K562 (cell line): ENCODE data around the gene ZMPSTE24. TPM values are rescaled to one million over a fixed set of nuclear protein-coding genes. Genes with fewer than 3 reads are reported as not detected.

Experiments
- ADNP ChIP-seq: fragments of 200-800 bp; sonication (Bioruptor generic); IDR thresholded peaks from 2 replicates; pipeline ENCODE4 v1.6.1; 2016; ENCODE audit warnings: missing genetic modification characterization, missing compliant biosample characterization
- C11orf30 ChIP-seq: fragments of 450-650 bp; IDR thresholded peaks from 2 replicates; pipeline ENCODE4 v1.6.1; 2016; ENCODE audit warnings: low read depth, mild to moderate bottlenecking
- CCNT2 ChIP-seq: IDR thresholded peaks from 2 replicates; pipeline ENCODE4 v1.6.1; 2011; ENCODE audit warnings: borderline replicate concordance, low read depth, mild to moderate bottlenecking, moderate library complexity, mixed read lengths, low read length; ENCODE audit not compliant: insufficient read length; ENCODE audit errors: extremely low read depth
- CREBBP ChIP-seq: IDR thresholded peaks from one replicate; pipeline ENCODE4 v1.6.1; 2012; ENCODE audit warnings: low read depth, mild to moderate bottlenecking, control low read depth, inconsistent platforms, low read length
- ESRRB ChIP-seq: fragments of 250-450 bp; sonication (Bioruptor Pico); IDR thresholded peaks from 2 replicates; pipeline ENCODE4 v1.5.0; 2020; ENCODE audit warnings: mild to moderate bottlenecking, moderate library complexity, borderline replicate concordance
- HNRNPH1 ChIP-seq: fragments of 200-400 bp; formaldehyde crosslinking; optimal IDR thresholded peaks from 2 replicates; pipeline ENCODE3; 2017; ENCODE audit warnings: low read depth, mild to moderate bottlenecking, low read length, moderate library complexity
- ILK ChIP-seq: fragments of 450-650 bp; IDR thresholded peaks from 2 replicates; pipeline ENCODE4 v1.6.1; 2016; ENCODE audit warnings: missing genetic modification characterization, low read depth, mild to moderate bottlenecking, missing compliant biosample characterization, moderate library complexity, borderline replicate concordance
- NCOR1 ChIP-seq: fragments of 450-650 bp; IDR thresholded peaks from 2 replicates; pipeline ENCODE4 v1.6.1; 2016; ENCODE audit warnings: mild to moderate bottlenecking, moderate library complexity
- OTX1 ChIP-seq: fragments of 450-650 bp; formaldehyde crosslinking; IDR thresholded peaks from 2 replicates; pipeline ENCODE4 v1.4.0; 2022; ENCODE audit warnings: mild to moderate bottlenecking
- RBM15 ChIP-seq: fragments of 200-400 bp; formaldehyde crosslinking; IDR thresholded peaks from 2 replicates; pipeline ENCODE4 v1.6.1; 2018; ENCODE audit warnings: mild to moderate bottlenecking, low read length, moderate library complexity; ENCODE audit not compliant: insufficient read depth
- SP2 ChIP-seq: IDR thresholded peaks from 2 replicates; pipeline ENCODE4 v1.6.1; 2011; ENCODE audit warnings: mild to moderate bottlenecking, low read depth, low read length, moderate library complexity; ENCODE audit not compliant: poor library complexity, severe bottlenecking; ENCODE audit errors: extremely low read depth
- TFAM ChIP-seq: fragments of 250-450 bp; sonication (Bioruptor Pico); conservative IDR thresholded peaks from 2 replicates; pipeline ENCODE4 v1.5.0; 2021; ENCODE audit warnings: mild to moderate bottlenecking, moderate library complexity
- ZNF134 ChIP-seq: fragments of 250-450 bp; sonication (Bioruptor Pico); conservative IDR thresholded peaks from 2 replicates; pipeline ENCODE4 v1.4.0; 2020
- ZNF699 ChIP-seq: fragments of 250-450 bp; sonication (Bioruptor Pico); IDR thresholded peaks from 2 replicates; pipeline ENCODE4 v1.8.0; 2021; ENCODE audit warnings: mild to moderate bottlenecking, moderate library complexity; ENCODE audit not compliant: insufficient replicate concordance
- polyA plus RNA-seq, 8 experiments: library from polyadenylated mRNA; depleted of rRNA in 4 of 8; stranded (reverse) in 5 of 8; unstranded in 3 of 8; fragments of >200 nt; fragmentation: Nextera tagmentation in 2 of 8; fragmentation: Illumina TruSeq in 1 of 8; extraction: Ambion mirVana in 2 of 8; extraction: Trizol in 1 of 8; gene quantifications; 2 replicates each; pipeline versions ENCODE4 v1.2.1 to v1.2.3, GENCODE V29; 2011 to 2014; ENCODE audit warnings: inconsistent platforms in 1 of 8, missing spikeins in 1 of 8
- total RNA-seq, 7 experiments: library from RNA; depleted of rRNA in 6 of 7; stranded (reverse); fragments of >200 nt in 6 of 7; fragmentation: Illumina TruSeq in 2 of 7; extraction: Trizol in 2 of 7; gene quantifications; 2 replicates each; pipeline versions ENCODE4 v1.2.1 to v1.2.3, GENCODE V29; 2011 to 2021; ENCODE audit warnings: low replicate concordance in 1 of 7
- TF ChIP-seq, protein P1 (sequence below): fragments of 250-450 bp; sonication (Bioruptor Pico); IDR thresholded peaks from 2 replicates; pipeline ENCODE4 v1.6.1; 2021; ENCODE audit warnings: mild to moderate bottlenecking
- TF ChIP-seq, protein P2 (sequence below): IDR thresholded peaks from 2 replicates; pipeline ENCODE4 v1.6.1; 2012; ENCODE audit warnings: low read depth, low read length, improper control_type of control experiment, borderline replicate concordance
- TF ChIP-seq, protein P3 (sequence below): sonication (generic); formaldehyde crosslinking; IDR thresholded peaks from 2 replicates; pipeline ENCODE4 v1.8.1; 2023; ENCODE audit warnings: missing genetic modification reagents, mild to moderate bottlenecking, borderline replicate concordance

Gene ZMPSTE24
- total and polyA plus RNA-seq, 9 of the 15 experiments (the other 6 are each of a cell fraction or from before 2014, with no cell fraction given): 30.7 to 75.9 (median 64.3) TPM

DNA sequence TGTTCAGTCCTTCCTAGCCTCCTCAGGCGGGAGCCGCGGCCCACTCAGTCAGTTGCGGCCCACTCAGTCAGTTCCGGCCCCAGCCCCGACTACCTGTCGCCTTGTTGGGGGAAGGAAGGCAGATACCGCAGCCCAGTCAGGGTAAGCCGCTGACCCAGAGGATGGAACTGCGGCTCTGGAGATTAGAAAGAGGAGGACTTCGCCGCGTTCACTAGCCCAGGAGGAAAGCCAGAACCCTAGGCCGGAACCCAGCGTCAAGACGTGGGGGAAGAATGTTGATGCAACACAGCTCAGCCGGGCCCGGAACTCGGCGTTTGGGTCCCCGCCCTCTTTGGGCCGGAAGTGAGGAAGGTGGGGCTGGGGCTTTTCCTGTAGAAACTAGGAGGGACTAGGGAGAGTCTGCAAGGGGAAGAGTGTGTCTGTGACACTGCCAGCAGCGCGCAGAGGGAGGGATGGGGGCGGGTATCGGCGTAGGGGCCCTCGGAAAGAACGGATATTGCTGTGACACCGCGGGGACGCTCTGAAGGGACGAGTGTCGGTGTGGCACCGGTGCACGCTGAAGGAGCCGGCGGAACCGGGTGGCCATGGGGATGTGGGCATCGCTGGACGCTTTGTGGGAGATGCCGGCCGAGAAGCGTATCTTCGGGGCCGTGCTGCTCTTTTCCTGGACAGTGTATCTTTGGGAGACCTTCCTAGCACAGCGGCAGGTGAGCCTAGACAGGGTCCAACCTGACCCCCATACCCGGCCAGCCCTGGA is at the start of gene ZMPSTE24 (continued):
- 0 out of 2 replicates have a peak, but pooled peaks have one; percentile 11 for TF ChIP-seq ZNF134
- no peak for TF ChIP-seq TFAM (CRISPR knock-in tag)
- no peak for TF ChIP-seq ESRRB (CRISPR knock-in tag)
- TF ChIP-seq ILK (tag): no peak
- TF ChIP-seq, protein P1, sequence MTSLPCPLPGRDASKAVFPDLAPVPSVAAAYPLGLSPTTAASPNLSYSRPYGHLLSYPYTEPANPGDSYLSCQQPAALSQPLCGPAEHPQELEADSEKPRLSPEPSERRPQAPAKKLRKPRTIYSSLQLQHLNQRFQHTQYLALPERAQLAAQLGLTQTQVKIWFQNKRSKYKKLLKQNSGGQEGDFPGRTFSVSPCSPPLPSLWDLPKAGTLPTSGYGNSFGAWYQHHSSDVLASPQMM (CRISPR knock-in tag): no peak
- TF ChIP-seq CCNT2: peak; percentile 72
- TF ChIP-seq CREBBP: no peak
- TF ChIP-seq, protein P2, sequence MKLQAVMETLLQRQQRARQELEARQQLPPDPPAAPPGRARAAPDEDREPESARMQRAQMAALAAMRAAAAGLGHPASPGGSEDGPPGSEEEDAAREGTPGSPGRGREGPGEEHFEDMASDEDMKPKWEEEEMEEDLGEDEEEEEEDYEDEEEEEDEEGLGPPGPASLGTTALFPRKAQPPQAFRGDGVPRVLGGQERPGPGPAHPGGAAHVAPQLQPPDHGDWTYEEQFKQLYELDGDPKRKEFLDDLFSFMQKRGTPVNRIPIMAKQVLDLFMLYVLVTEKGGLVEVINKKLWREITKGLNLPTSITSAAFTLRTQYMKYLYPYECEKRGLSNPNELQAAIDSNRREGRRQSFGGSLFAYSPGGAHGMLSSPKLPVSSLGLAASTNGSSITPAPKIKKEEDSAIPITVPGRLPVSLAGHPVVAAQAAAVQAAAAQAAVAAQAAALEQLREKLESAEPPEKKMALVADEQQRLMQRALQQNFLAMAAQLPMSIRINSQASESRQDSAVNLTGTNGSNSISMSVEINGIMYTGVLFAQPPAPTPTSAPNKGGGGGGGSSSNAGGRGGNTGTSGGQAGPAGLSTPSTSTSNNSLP: no peak
- TF ChIP-seq ZNF699 (CRISPR knock-in tag): no peak
- TF ChIP-seq HNRNPH1: no peak
- TF ChIP-seq NCOR1: peak; percentile 45
- TF ChIP-seq RBM15: no peak
- TF ChIP-seq C11orf30: peak; percentile 97
- TF ChIP-seq, protein P3, sequence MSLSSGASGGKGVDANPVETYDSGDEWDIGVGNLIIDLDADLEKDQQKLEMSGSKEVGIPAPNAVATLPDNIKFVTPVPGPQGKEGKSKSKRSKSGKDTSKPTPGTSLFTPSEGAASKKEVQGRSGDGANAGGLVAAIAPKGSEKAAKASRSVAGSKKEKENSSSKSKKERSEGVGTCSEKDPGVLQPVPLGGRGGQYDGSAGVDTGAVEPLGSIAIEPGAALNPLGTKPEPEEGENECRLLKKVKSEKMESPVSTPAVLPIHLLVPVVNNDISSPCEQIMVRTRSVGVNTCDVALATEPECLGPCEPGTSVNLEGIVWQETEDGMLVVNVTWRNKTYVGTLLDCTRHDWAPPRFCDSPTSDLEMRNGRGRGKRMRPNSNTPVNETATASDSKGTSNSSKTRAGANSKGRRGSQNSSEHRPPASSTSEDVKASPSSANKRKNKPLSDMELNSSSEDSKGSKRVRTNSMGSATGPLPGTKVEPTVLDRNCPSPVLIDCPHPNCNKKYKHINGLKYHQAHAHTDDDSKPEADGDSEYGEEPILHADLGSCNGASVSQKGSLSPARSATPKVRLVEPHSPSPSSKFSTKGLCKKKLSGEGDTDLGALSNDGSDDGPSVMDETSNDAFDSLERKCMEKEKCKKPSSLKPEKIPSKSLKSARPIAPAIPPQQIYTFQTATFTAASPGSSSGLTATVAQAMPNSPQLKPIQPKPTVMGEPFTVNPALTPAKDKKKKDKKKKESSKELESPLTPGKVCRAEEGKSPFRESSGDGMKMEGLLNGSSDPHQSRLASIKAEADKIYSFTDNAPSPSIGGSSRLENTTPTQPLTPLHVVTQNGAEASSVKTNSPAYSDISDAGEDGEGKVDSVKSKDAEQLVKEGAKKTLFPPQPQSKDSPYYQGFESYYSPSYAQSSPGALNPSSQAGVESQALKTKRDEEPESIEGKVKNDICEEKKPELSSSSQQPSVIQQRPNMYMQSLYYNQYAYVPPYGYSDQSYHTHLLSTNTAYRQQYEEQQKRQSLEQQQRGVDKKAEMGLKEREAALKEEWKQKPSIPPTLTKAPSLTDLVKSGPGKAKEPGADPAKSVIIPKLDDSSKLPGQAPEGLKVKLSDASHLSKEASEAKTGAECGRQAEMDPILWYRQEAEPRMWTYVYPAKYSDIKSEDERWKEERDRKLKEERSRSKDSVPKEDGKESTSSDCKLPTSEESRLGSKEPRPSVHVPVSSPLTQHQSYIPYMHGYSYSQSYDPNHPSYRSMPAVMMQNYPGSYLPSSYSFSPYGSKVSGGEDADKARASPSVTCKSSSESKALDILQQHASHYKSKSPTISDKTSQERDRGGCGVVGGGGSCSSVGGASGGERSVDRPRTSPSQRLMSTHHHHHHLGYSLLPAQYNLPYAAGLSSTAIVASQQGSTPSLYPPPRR (CRISPR knock-in tag): peak; percentile 78; the same call in 1 of the 2 replicates
- TF ChIP-seq OTX1 (CRISPR knock-in tag): peak; percentile 40; the same call in 1 of the 2 replicates
- TF ChIP-seq ADNP: no peak
- no peak for TF ChIP-seq SP2
